ENCODE measurements around the gene GAD2.
A peak's percentile ranks its signal among the peaks of the same experiment; 100 is the strongest.

GAD2 gene

DNA sequence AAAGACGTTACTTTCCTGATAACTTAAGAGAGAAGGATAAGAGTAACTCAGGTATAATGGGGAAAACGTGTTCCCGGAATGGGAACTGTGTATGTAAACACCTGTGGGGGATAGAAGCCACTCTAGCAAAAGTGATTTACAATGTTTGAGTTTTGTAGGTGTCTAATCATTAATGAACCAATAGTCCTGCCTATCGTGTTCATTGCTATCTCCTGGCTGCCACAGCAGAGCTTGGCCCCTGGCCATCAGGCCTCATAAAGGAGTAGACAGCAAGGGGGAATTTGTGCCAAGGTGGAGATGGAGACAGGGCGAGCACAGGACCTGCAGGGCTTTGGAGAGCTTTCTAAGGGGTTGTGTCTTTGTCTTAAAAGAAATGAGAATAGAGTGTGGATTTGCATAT lies 102.1 kb downstream of the GAD2 start:
- H3K4ac ChIP-seq (ENCODE audit: low read depth, low read length): no peak overlapping the region
- WGBS (ENCODE audit: extremely low coverage, insufficient coverage, insufficient read length): no CpG with 5 or more reads among the region's 5 CpGs
- no peak for DNase-seq

DNA sequence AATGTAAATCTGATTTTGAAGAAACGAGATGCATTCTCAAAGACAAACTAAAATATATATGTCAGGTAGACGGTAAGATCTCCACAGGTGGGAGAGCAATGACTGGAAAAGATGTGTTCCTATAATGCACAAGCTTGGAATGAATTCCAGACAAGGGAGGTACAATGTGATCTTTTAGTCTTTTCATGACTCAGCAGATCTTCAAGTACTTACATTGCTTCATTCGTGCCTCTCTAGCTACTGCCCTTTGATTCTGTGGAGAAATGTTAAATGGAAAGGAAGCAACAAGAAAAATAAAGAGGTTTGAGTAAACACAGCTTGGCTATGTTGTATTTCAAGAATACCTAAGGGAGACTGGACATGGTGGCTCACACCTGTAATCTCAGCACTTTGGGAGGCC lies 106.6 kb downstream of the GAD2 start:
- no peaks in the 10 kb centered on the region for H3K36me3 ChIP-seq (ENCODE audit: control insufficient read depth in 1 of 2, insufficient read depth in 2 of 2, low read length in 2 of 2)
- no peak overlapping the region for H2BK5ac ChIP-seq (ENCODE audit: low read depth, low read length, poor library complexity)
- H2BK12ac ChIP-seq (ENCODE audit: low read length): no peak overlapping the region
- no peak overlapping the region for H4K91ac ChIP-seq (ENCODE audit: low read depth, low read length)
- no peak overlapping the region for H2BK120ac ChIP-seq (ENCODE audit: insufficient read depth, low read length, poor library complexity)
- H3K4ac ChIP-seq (ENCODE audit: low read depth, low read length): no peak overlapping the region
- no peak for DNase-seq
- no peak overlapping the region for H4K8ac ChIP-seq (ENCODE audit: low read depth, low read length)
- H3K14ac ChIP-seq (ENCODE audit: low read length): no peak overlapping the region
- H3K18ac ChIP-seq (ENCODE audit: low read length): no peak overlapping the region
- H3K23ac ChIP-seq (ENCODE audit: low read length): no peak overlapping the region
- no peak overlapping the region for H3K9ac ChIP-seq (ENCODE audit: low read length)
- no peaks in the 10 kb centered on the region for H3K79me2 ChIP-seq (ENCODE audit: control insufficient read depth, insufficient read depth, low read length, poor library complexity)
- H3K4me3 ChIP-seq (ENCODE audit: low read depth, low read length): no peak overlapping the region
- H2AFZ ChIP-seq (ENCODE audit: insufficient read depth, low read length, poor library complexity): no peak overlapping the region
- no peak overlapping the region for H3K4me2 ChIP-seq (ENCODE audit: low read length)
- WGBS (ENCODE audit: extremely low coverage, insufficient coverage, insufficient read length): no CpG with 5 or more reads among the region's 3 CpGs
- no peaks in the 10 kb centered on the region for H3K27me3 ChIP-seq (ENCODE audit: insufficient read depth, low read length)
- no peak overlapping the region for H3K27ac ChIP-seq (ENCODE audit: low read depth, low read length)
- no peak overlapping the region for H2AK5ac ChIP-seq (ENCODE audit: low read length)
- peaks cover 4% of the 10 kb centered on the region for H3K79me1 ChIP-seq (ENCODE audit: low read length)
- no peaks in the 10 kb centered on the region for H3K4me1 ChIP-seq (ENCODE audit: control insufficient read depth in 1 of 2, insufficient read depth in 2 of 2, low read length in 2 of 2)
- H4K12ac ChIP-seq (ENCODE audit: low read depth, low read length): no peak overlapping the region
- H3K9me3 ChIP-seq (ENCODE audit: insufficient read depth, low read depth, low read length): no peaks in the 10 kb centered on the region

More for the DNA sequence above, 102.1 kb downstream of the GAD2 start:
- H2BK12ac ChIP-seq (ENCODE audit: low read length): no peak overlapping the region
- no peaks in the 10 kb centered on the region for H3K79me1 ChIP-seq (ENCODE audit: low read length)
- no peak overlapping the region for H2AFZ ChIP-seq (ENCODE audit: insufficient read depth, low read length, poor library complexity)
- no peak overlapping the region for H2BK120ac ChIP-seq (ENCODE audit: insufficient read depth, low read length, poor library complexity)
- H4K8ac ChIP-seq (ENCODE audit: low read depth, low read length): no peak overlapping the region
- H3K9me3 ChIP-seq (ENCODE audit: insufficient read depth, low read depth, low read length): no peaks in the 10 kb centered on the region
- H4K12ac ChIP-seq (ENCODE audit: low read depth, low read length): no peak overlapping the region
- no peaks in the 10 kb centered on the region for H3K79me2 ChIP-seq (ENCODE audit: control insufficient read depth, insufficient read depth, low read length, poor library complexity)
- H3K18ac ChIP-seq (ENCODE audit: low read length): no peak overlapping the region
- no peak overlapping the region for H3K9ac ChIP-seq (ENCODE audit: low read length)
- H3K27me3 ChIP-seq (ENCODE audit: insufficient read depth, low read length): no peaks in the 10 kb centered on the region
- no peak overlapping the region for H3K23ac ChIP-seq (ENCODE audit: low read length)
- H3K14ac ChIP-seq (ENCODE audit: low read length): no peak overlapping the region
- H4K91ac ChIP-seq (ENCODE audit: low read depth, low read length): no peak overlapping the region
- no peak overlapping the region for H2BK5ac ChIP-seq (ENCODE audit: low read depth, low read length, poor library complexity)
- H3K36me3 ChIP-seq (ENCODE audit: control insufficient read depth in 1 of 2, insufficient read depth in 2 of 2, low read length in 2 of 2): no peaks in the 10 kb centered on the region
- no peak overlapping the region for H3K4me3 ChIP-seq (ENCODE audit: low read depth, low read length)
- H3K4me1 ChIP-seq (ENCODE audit: control insufficient read depth in 1 of 2, insufficient read depth in 2 of 2, low read length in 2 of 2): no peaks in the 10 kb centered on the region
- no peak overlapping the region for H3K4me2 ChIP-seq (ENCODE audit: low read length)
- no peak overlapping the region for H3K27ac ChIP-seq (ENCODE audit: low read depth, low read length)
- H2AK5ac ChIP-seq (ENCODE audit: low read length): no peak overlapping the region

DNA sequence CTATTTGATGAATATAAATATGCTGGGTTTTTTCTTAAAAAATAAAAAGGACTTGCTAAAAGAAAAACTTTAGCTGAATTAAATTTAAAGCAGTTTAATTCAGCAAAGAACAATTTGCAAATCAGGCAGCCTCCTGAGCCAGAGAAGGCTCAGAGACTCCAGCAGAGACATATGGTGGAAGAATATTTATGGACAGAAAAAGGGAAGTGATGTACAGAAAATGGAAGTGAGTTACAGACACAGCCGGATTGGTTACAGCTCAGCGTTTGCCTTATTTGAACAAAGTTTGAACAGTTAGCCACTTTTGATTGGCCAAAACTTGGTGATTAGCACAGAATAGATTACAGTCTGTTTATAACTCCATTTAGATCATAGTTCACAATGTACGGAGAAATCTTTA lies 110.3 kb downstream of the GAD2 start:
- Histone ChIP-seq H3K27me3 (ENCODE audit: insufficient read depth, low read length) (no peaks in the 10 kb centered on the region), H4K12ac (ENCODE audit: low read depth, low read length) (no peak overlapping the region), H3K79me2 (ENCODE audit: control insufficient read depth, insufficient read depth, low read length, poor library complexity) (no peaks in the 10 kb centered on the region)

DNA sequence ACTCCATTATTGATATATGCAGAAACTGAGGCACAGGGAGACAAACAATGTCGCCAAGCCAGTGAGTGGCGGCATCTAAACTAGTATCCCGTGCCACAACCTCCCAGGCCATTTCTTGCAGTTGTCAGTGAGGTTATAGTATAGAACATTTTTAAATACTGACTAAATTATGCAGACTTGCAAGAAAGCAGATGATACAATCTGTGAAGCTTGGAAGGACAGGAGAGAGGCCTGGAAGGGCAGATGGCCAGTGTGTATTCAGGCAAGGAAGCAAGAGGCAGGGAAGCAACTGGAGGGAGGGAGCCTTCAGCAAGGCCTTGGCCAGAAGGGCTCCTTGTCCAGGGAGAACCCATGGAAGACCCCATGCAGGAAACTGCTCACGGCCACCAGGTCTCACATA lies 111.2 kb downstream of the GAD2 start:
- no CpG with 5 or more reads among the region's 4 CpGs for WGBS (ENCODE audit: extremely low coverage, insufficient coverage, insufficient read length)
- Histone ChIP-seq H2AFZ (ENCODE audit: insufficient read depth, low read length, poor library complexity) (no peak overlapping the region), H3K9me3 (ENCODE audit: insufficient read depth, low read depth, low read length) (no peaks in the 10 kb centered on the region), H3K27me3 (ENCODE audit: insufficient read depth, low read length) (no peaks in the 10 kb centered on the region), H3K27ac (ENCODE audit: low read depth, low read length) (no peak overlapping the region), H3K4me1 (ENCODE audit: control insufficient read depth in 1 of 2, insufficient read depth in 2 of 2, low read length in 2 of 2) (peaks cover 3 to 4% of the 10 kb centered on the region in 2 experiments), H2BK5ac (ENCODE audit: low read depth, low read length, poor library complexity) (no peak overlapping the region), H4K12ac (ENCODE audit: low read depth, low read length) (no peak overlapping the region), H4K8ac (ENCODE audit: low read depth, low read length) (no peak overlapping the region), H3K79me2 (ENCODE audit: control insufficient read depth, insufficient read depth, low read length, poor library complexity) (no peaks in the 10 kb centered on the region), H4K91ac (ENCODE audit: low read depth, low read length) (no peak overlapping the region), H3K23ac (ENCODE audit: low read length) (no peak overlapping the region), H2BK12ac (ENCODE audit: low read length) (peak overlapping the region; percentile 68), H3K14ac (ENCODE audit: low read length) (peak overlapping the region; percentile 53), H3K18ac (ENCODE audit: low read length) (no peak overlapping the region), H2BK120ac (ENCODE audit: insufficient read depth, low read length, poor library complexity) (peak overlapping the region; percentile 7), H3K36me3 (ENCODE audit: control insufficient read depth in 1 of 2, insufficient read depth in 2 of 2, low read length in 2 of 2) (no peaks in the 10 kb centered on the region), H3K9ac (ENCODE audit: low read length) (no peak overlapping the region), H2AK5ac (ENCODE audit: low read length) (no peak overlapping the region), H3K4me2 (ENCODE audit: low read length) (no peak overlapping the region), H3K79me1 (ENCODE audit: low read length) (peaks cover 16% of the 10 kb centered on the region), H3K4me3 (ENCODE audit: low read depth, low read length) (no peak overlapping the region), H3K4ac (ENCODE audit: low read depth, low read length) (no peak overlapping the region)
- DNase-seq: no peak

More for the DNA sequence above, 110.3 kb downstream of the GAD2 start:
- Histone ChIP-seq H3K9me3 (ENCODE audit: insufficient read depth, low read depth, low read length) (no peaks in the 10 kb centered on the region), H3K4ac (ENCODE audit: low read depth, low read length) (no peak overlapping the region), H2AFZ (ENCODE audit: insufficient read depth, low read length, poor library complexity) (no peak overlapping the region), H2BK12ac (ENCODE audit: low read length) (no peak overlapping the region), H3K36me3 (ENCODE audit: control insufficient read depth in 1 of 2, insufficient read depth in 2 of 2, low read length in 2 of 2) (no peaks in the 10 kb centered on the region), H3K9ac (ENCODE audit: low read length) (no peak overlapping the region), H2BK5ac (ENCODE audit: low read depth, low read length, poor library complexity) (no peak overlapping the region), H3K4me1 (ENCODE audit: control insufficient read depth in 1 of 2, insufficient read depth in 2 of 2, low read length in 2 of 2) (peaks cover 0 to under 1% of the 10 kb centered on the region in 2 experiments), H3K4me2 (ENCODE audit: low read length) (no peak overlapping the region), H3K18ac (ENCODE audit: low read length) (no peak overlapping the region), H3K14ac (ENCODE audit: low read length) (no peak overlapping the region), H3K23ac (ENCODE audit: low read length) (no peak overlapping the region), H4K8ac (ENCODE audit: low read depth, low read length) (no peak overlapping the region), H4K91ac (ENCODE audit: low read depth, low read length) (no peak overlapping the region), H2AK5ac (ENCODE audit: low read length) (no peak overlapping the region), H3K27ac (ENCODE audit: low read depth, low read length) (no peak overlapping the region), H2BK120ac (ENCODE audit: insufficient read depth, low read length, poor library complexity) (no peak overlapping the region), H3K79me1 (ENCODE audit: low read length) (peaks cover 11% of the 10 kb centered on the region), H3K4me3 (ENCODE audit: low read depth, low read length) (no peak overlapping the region)
- WGBS (ENCODE audit: extremely low coverage, insufficient coverage, insufficient read length): no CpG with 5 or more reads among the region's 3 CpGs
- no peak for DNase-seq
